Heart right ventricle (tissue), 16 donors: ENCODE results near the gene ADAMTS2. TPM values are rescaled to one million over a fixed set of nuclear protein-coding genes. Genes with fewer than 3 reads are reported as not detected.

Experiments
- ATAC-seq, 8 donors: fragments of 200-7000 bp; cut with Tn5 transposase; one replicate each; pipeline ENCODE4 v1.9.1; 2020; ENCODE audit warnings: mild to moderate bottlenecking in 8 of 8, moderate library complexity in 8 of 8, moderate number of reproducible peaks in 1 of 8
- DNase-seq, 2 donors: peaks; one replicate each; pipeline ENCODE4 v3.0.0-alpha.2; 2020
- H3K27ac ChIP-seq, 10 donors: fragments of 200-600 bp; sonication (generic) in 2 of 10; one replicate each; pipeline versions ENCODE4 v1.5.0 to v1.8.0; 2020 to 2022; ENCODE audit warnings: mild to moderate bottlenecking in 3 of 10
- H3K27me3 ChIP-seq, 7 donors: fragments of 200-600 bp; one replicate each; pipeline ENCODE4 v1.8.0; 2021 to 2022; ENCODE audit warnings: mild to moderate bottlenecking in 2 of 7
- H3K36me3 ChIP-seq, 9 donors: fragments of 200-600 bp; sonication (generic) in 1 of 9; one replicate each; pipeline versions ENCODE4 v1.5.0 to v1.8.0; 2020 to 2022; ENCODE audit warnings: mild to moderate bottlenecking in 2 of 9
- H3K4me1 ChIP-seq, 9 donors: fragments of 200-600 bp; sonication (generic) in 1 of 9; one replicate each; pipeline versions ENCODE4 v1.5.0 to v1.8.0; 2020 to 2022; ENCODE audit warnings: mild to moderate bottlenecking in 4 of 9
- H3K4me3 ChIP-seq, 10 donors: fragments of 200-600 bp; sonication (generic) in 2 of 10; one replicate each; pipeline versions ENCODE4 v1.5.0 to v1.8.0; 2020 to 2022; ENCODE audit warnings: mild to moderate bottlenecking in 7 of 10, moderate library complexity in 2 of 10
- H3K9me3 ChIP-seq, 11 donors: fragments of 200-600 bp in 10 of 11; sonication (generic) in 2 of 11; one replicate each; pipeline versions ENCODE4 v1.5.0 to v1.8.0; 2013 to 2022; ENCODE audit warnings: mild to moderate bottlenecking in 2 of 11, control low read depth in 1 of 11, moderate library complexity in 1 of 11
- WGBS, 2 donors: extraction: QIAGEN DNeasy Blood & Tissue Kit; methylation state at CpG; one replicate each; pipeline ENCODE4 v1.1.7; 2013; ENCODE audit warnings: inconsistent platforms in 1 of 2; 5-methylcytosine and 5-hydroxymethylcytosine counted together
- intact Hi-C, 10 donors: fragments of 100-400 bp; cut with DNase I; formaldehyde crosslinking; loops; one replicate each; pipeline versions ENCODE4 v1.11.1 to v1.14.2; 2022
- polyA plus RNA-seq, 2 donors: library from polyadenylated mRNA; stranded (reverse); fragments of 200-250 nt; gene quantifications; one replicate each; pipeline ENCODE4 v1.2.3, GENCODE V29; 2013
- total RNA-seq, 10 donors: library from RNA; stranded (reverse); fragmentation: NEBNext Ultra II Directional in 3 of 10; extraction: Animal tissue kit (Norgen Biotek cat#: 25700) in 3 of 10; gene quantifications; one replicate each; pipeline versions ENCODE4 v1.2.1 to v1.2.4, GENCODE V29; 2021 to 2023
- TF ChIP-seq, protein P1 (sequence below), 9 donors: fragments of 200-600 bp; sonication (generic) in 2 of 9; IDR thresholded peaks; one replicate each; pipeline versions ENCODE4 v1.5.0 to v1.8.0; 2021 to 2022; ENCODE audit warnings: antibody characterized with exemption in 9 of 9, mild to moderate bottlenecking in 5 of 9, moderate library complexity in 1 of 9
- donor health status: Arrhythmogenic right ventricular cardiomyopathy.
- donor health status: ischemic (EF 13 %, LVEDD 7.1; RV severe dilation, severe dysfunction).
- donor health status: healthy with polysubstance abuse.
- donor health status: DM: no; HTN: yes; CAD: no.
- donor health status: DM: no; HTN: no; CAD: no.
- donor health status: ischemic (EF 25% LVEDD 6.9; RV normal size, moderate dysfunction).
- donor health status: ischemic (EF 25% LVEDD 5.7; RV mildly dilated, moderate dysfunction).
- donor health status: healthy.
- donor health status: DM: yes; HTN: yes; CAD: no.
- donor health status: Ischemic cardiomyopathy.
- donor health status: ischemic (EF 35%, LVEDD 5.7; RV mildly dilated, moderate dysfunction).
- donor health status: nonischemic (EF 11% LVEDD 7.7; RV severe dilation, severe dysfunction).
- donor health status: DM: yes; HTN: yes; CAD: no.
- donor health status: PGD.
- donor health status: ischemic (EF 29% LVEDD 5.4; RV normal size, mild dysfunction).
- donor health status: nonischemic (EF 23%, LVEDD 6.1; RV moderate dilation, normal function).

The ADAMTS2 gene
- total and polyA plus RNA-seq, 12 donors = 1.7 to 13.5 (median 3.9) TPM

DNA sequence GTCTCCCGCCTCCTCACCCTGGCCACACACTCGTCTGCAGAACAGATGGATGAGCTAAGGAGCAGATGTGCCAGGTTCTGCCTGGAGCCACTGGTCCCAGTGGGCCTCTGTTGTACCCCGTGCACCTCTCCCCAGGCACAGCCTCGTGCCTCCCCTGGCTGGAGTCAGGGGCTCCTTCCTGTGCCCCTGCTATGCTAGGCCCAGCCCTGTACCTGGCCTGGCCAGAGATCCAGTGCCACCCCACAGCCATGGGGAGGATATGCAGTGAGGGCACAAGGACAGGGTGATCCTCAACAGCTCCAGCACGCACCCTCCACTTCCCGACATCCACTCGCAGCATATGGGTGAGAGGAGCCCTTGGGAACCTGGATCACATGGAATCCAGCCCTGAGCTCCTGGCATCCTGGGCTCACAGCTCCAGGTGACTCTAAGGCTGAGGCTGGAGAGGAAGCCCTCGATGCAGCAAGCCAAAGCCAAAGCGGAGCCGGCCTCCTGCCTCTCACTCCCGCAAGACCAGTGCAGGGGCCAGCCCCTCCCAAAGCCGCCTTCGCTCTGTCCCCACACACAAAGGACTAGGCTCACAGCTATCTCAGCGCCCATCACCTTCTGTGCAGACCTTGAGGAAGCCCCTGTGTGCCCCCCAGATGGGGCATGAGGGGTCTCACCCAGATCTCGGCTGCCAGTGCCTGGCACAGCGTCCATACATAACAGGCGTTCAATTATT, 23.7 kb upstream of the ADAMTS2 start:
- intact Hi-C loops = no loop called here
- Histone ChIP-seq H3K4me3 (no peak overlapping the region), H3K9me3 (no peaks in the 10 kb centered on the region), H3K27ac (no peak overlapping the region), H3K4me1 (no peaks in the 10 kb centered on the region), H3K27me3 (peaks cover 0 to 22% (median 6%) of the 10 kb centered on the region in 7 donors), H3K36me3 (no peaks in the 10 kb centered on the region)
- DNase-seq (no peak), ATAC-seq (no peak)
- TF ChIP-seq, protein P1, sequence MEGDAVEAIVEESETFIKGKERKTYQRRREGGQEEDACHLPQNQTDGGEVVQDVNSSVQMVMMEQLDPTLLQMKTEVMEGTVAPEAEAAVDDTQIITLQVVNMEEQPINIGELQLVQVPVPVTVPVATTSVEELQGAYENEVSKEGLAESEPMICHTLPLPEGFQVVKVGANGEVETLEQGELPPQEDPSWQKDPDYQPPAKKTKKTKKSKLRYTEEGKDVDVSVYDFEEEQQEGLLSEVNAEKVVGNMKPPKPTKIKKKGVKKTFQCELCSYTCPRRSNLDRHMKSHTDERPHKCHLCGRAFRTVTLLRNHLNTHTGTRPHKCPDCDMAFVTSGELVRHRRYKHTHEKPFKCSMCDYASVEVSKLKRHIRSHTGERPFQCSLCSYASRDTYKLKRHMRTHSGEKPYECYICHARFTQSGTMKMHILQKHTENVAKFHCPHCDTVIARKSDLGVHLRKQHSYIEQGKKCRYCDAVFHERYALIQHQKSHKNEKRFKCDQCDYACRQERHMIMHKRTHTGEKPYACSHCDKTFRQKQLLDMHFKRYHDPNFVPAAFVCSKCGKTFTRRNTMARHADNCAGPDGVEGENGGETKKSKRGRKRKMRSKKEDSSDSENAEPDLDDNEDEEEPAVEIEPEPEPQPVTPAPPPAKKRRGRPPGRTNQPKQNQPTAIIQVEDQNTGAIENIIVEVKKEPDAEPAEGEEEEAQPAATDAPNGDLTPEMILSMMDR (IDR thresholded peaks at IDR 0.05) = no peak
- 88 to 89% methylated on average over 17 of the region's 17 CpGs for WGBS, 2 donors

DNA sequence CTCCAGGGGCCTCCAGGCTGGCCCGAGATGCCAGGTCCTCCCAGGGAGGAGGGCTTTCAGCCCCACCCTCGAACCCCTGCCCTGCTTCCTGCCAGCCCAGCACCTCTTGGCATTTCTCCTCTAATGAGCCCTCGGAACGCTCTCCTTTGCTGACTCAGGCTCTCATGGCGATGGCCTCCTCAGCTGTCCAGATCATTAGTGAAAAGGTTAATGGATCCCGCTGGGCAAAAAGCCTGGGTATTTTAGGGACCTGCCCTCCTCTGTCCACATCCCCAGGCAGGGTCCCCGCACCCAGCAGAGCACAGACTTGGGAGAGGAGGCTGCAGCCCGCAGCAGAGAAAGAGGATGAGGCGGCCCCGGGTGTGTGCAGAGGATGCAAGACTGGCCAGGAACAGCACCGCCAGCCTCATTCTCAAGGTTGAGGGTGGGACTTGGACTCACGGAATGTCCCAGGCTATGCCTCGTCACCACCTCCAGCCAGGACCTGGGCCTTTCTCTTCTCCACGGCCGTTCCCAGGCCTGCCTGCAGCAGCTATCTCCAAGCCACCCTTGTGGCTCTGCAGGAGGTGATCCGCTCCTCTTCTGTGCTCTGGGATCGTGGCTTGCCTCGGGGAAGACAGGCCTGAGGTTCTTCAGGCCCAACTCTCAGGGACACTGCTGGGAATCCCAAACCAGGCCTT, 23.0 kb upstream of the ADAMTS2 start:
- ATAC-seq = peak in 1 of 8 donors; percentile 15
- WGBS, 2 donors = 81 to 84% methylated on average over 18 of the region's 18 CpGs

DNA sequence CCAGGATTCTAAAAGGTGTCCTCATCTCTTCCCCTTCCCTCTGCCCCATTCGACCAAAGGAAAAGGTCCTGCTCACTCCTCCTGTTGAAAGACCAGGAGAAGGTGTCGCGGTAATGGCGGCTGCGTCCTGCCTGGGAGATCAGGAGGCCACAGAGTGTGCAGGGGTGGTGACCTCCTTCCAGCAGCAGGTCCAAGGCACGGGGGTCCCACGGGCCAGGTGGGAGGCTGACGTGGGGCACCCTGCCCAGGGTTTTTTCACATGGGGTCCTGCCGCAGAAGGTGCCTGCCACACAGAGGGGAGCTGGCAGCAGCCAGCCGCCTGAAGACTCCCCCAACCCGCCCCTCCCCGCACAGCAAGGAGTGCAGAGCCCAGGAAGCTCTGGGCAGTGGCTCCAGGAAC, 22.2 kb upstream of the ADAMTS2 start:
- no peak overlapping the region for H3K27ac ChIP-seq
- DNase-seq = no peak

More for the DNA sequence above, 23.0 kb upstream of the ADAMTS2 start:
- Histone ChIP-seq H3K36me3 (no peaks in the 10 kb centered on the region), H3K9me3 (peaks cover 0 to 2% (median 0%) of the 10 kb centered on the region in 11 donors), H3K27ac (no peak overlapping the region), H3K4me3 (no peak overlapping the region), H3K27me3 (peaks cover 0 to 22% (median 7%) of the 10 kb centered on the region in 7 donors), H3K4me1 (no peaks in the 10 kb centered on the region)
- intact Hi-C loops = no loop called here
- TF ChIP-seq, protein P1 (IDR thresholded peaks at IDR 0.05) = no peak
- no peak for DNase-seq

DNA sequence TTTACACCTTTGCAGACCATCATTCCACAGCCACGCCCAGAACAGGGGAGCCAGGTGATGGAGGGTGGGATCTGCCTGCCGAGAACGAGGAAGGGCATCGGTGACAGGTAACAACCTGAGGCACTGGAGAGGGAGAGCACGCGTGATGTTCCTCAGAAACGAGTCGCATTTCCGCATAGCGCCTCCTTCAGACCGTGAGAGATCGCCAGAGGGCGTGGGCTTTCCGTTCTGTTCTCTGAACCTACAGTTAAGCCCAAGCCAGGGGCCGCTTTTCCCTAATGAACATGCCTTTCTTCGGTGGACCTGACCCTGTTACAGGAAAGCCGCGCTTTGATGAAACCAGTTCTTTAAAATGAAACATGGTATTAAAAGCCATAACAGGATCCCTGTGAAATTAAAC, 17.1 kb upstream of the ADAMTS2 start:
- Histone ChIP-seq H3K36me3 (no peaks in the 10 kb centered on the region), H3K4me1 (peaks cover 0 to 6% (median 0%) of the 10 kb centered on the region in 9 donors), H3K4me3 (no peak overlapping the region), H3K27me3 (peaks cover 0 to 30% (median 6%) of the 10 kb centered on the region in 7 donors), H3K9me3 (peaks cover 0 to 8% (median 0%) of the 10 kb centered on the region in 11 donors), H3K27ac (no peak overlapping the region)
- TF ChIP-seq, protein P1 (IDR thresholded peaks at IDR 0.05) = no peak
- intact Hi-C loops = no loop called here
- DNase-seq (no peak), ATAC-seq (no peak)
- WGBS, 2 donors = 80 to 84% methylated on average over 18 of the region's 18 CpGs

More for the DNA sequence above, 22.2 kb upstream of the ADAMTS2 start:
- H3K36me3 ChIP-seq = no peaks in the 10 kb centered on the region
- peaks cover 0 to 26% (median 7%) of the 10 kb centered on the region in 7 donors for H3K27me3 ChIP-seq
- TF ChIP-seq, protein P1 (IDR thresholded peaks at IDR 0.05) = no peak
- intact Hi-C loops = no loop called here
- H3K4me3 ChIP-seq = no peak overlapping the region
- peaks cover 0 to 4% (median 0%) of the 10 kb centered on the region in 11 donors for H3K9me3 ChIP-seq
- H3K4me1 ChIP-seq = no peaks in the 10 kb centered on the region
- WGBS, 2 donors = 90 to 91% methylated on average over 12 of the region's 12 CpGs
- ATAC-seq = no peak
